IPS DF 4.7 (cell line): ENCODE results near the gene C19orf53.

ENCODE experiments used
- DNase-seq: peaks from one replicate; pipeline ENCODE4 v3.0.0-alpha.2; 2013; ENCODE audit warnings: low spot score; ENCODE audit errors: extremely low read depth

The C19orf53 gene

GRCh38 chr19:13825489-13826441, 51.5 kb downstream of the C19orf53 start:
- DNase-seq, result no peak

DNA sequence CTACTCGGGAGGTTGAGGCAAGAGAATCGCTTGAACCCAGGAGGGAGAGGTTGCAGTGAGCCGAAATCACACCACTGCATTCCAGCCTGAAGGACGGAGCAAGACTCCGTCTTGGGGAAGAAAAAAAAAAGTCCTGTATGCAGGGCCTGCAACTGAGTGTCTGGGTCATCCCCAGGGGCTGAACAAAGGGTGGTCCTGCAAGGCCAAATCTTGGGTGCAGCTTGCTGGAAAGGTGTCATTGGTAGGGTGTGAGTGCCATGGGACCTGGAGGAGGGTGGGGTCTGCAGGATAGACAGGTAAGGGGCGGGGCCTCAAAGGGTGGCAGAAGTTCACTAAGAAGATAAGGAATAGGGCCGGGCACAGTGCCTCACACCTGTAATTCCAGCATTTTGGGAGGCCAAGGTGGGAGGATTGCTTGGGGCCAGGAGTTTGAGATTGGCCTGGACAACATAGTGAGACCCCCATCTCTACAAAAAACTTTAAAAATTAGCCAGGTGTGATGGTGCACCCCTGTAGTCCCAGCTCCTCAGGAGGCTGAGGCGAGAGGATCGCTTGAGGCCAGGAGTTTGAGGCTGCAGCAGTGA, 52.5 kb downstream of the C19orf53 start:
- DNase-seq, result no peak

GRCh38 chr19:13827656-13828055, 53.4 kb downstream of the C19orf53 start:
- no peak for DNase-seq
